Mesothelial cell of epicardium (in vitro differentiated cells): Measurements from ENCODE around the gene RRP15. TPM values are rescaled to one million over a fixed set of nuclear protein-coding genes. Genes with fewer than 3 reads are reported as not detected.
A peak's percentile ranks its signal among the peaks of the same experiment; 100 is the strongest.

Experiments used
- DNase-seq, 2 experiments: peaks; one replicate each; pipeline ENCODE4 v3.0.0; 2021; ENCODE audit warnings: low spot score in 2 of 2; ENCODE audit not compliant: unreplicated experiment in 2 of 2
- H3K27ac Mint-ChIP-seq: 2 replicates; pipeline ENCODE4 v1.8.0; 2021; ENCODE audit warnings: mixed read lengths
- H3K27me3 Mint-ChIP-seq: 2 replicates; pipeline ENCODE4 v1.8.0; 2021; ENCODE audit warnings: low read depth, mixed read lengths
- H3K36me3 Mint-ChIP-seq: 2 replicates; pipeline ENCODE4 v1.8.0; 2021; ENCODE audit warnings: mixed read lengths
- H3K4me1 Mint-ChIP-seq: 2 replicates; pipeline ENCODE4 v1.8.0; 2021; ENCODE audit warnings: mixed read lengths
- H3K4me3 Mint-ChIP-seq: 2 replicates; pipeline ENCODE4 v1.8.0; 2021; ENCODE audit warnings: mild to moderate bottlenecking, moderate library complexity, mixed read lengths
- H3K9me3 Mint-ChIP-seq: 2 replicates; pipeline ENCODE4 v1.8.0; 2021; ENCODE audit warnings: mixed read lengths
- CTCF ChIP-seq: fragments of 200-600 bp; sonication (generic); IDR thresholded peaks from one replicate; pipeline ENCODE4 v1.5.0; 2021; ENCODE audit warnings: antibody characterized with exemption; ENCODE audit not compliant: unreplicated experiment
- total RNA-seq: library from RNA; stranded (reverse); gene quantifications from 3 replicates; pipeline ENCODE4 v1.2.1, GENCODE V29; 2021

RRP15 gene
- total RNA-seq, 1 donor from 2014 or later: 27.5 TPM

DNA sequence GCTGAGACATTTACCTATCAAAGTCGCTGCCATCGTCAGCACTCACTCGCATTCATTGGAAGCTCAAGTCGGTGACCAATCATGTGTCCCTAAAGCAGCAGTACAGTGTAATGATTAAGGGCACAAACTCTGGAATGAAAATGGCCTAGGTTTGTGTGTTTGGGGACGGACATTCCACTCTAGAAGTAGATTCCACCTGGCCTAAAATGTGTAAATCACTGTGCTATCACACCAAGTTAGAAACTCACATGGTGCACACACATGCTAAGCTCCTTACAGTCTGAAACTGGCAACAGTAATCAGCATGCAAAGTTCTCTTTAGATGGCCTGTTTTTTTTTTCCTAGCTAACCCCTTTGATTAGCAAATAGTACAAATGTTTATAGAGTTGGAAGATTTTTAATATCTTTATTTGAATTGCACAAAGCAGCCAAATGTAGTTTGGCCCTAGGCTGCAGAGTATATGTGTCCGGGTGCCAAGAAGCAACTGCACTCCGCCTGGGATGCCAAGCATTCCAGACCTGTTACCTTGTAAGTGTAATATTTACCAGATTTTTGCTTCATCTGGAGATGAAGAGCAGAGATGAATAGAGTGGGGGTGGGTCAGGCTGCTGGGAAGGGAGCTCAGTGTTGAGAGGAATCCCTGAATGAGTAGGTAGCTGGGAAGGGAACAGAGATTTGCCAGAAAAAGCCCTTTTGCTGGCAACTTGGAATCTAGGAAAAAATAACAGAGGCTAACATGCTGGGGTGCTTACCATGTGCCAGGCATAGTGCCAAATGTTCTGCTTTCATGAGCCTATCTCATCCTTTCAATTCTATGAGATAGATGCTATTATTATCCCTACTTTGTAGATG lies 95.3 kb downstream of the RRP15 start:
- no peak for TF ChIP-seq CTCF
- peak; percentile 32 to 55 for DNase-seq
- Mint-ChIP-seq H3K27ac (peak overlapping the region; percentile 97), H3K4me1 (peaks cover 73% of the 10 kb centered on the region), H3K27me3 (no peaks in the 10 kb centered on the region), H3K9me3 (no peaks in the 10 kb centered on the region), H3K4me3 (no peak overlapping the region), H3K36me3 (no peaks in the 10 kb centered on the region)

DNA sequence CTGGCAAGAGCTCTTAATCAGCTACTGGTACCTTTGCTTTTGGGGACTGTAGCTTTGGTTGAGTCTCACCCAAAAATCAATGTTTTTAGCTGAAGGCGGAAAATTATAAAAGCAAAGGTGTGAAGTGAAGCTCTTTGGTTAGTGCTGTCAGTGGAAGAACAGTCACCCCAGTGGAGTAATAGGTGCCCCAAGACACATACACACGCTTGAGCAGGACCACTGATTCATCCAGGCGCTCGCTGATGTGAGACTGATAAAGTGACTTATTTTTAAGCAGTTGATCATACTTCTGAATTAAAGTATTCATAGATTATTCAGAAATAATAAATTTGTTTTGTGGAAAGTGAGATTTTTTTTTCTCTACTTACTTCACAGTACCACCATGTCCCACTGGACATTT lies 97.2 kb downstream of the RRP15 start:
- H3K4me1 Mint-ChIP-seq: peaks cover 63% of the 10 kb centered on the region
- H3K36me3 Mint-ChIP-seq: no peaks in the 10 kb centered on the region
- H3K27ac Mint-ChIP-seq: peak overlapping the region; percentile 97
- H3K27me3 Mint-ChIP-seq: no peaks in the 10 kb centered on the region
- H3K4me3 Mint-ChIP-seq: no peak overlapping the region
- no peaks in the 10 kb centered on the region for H3K9me3 Mint-ChIP-seq
- no peak for DNase-seq
- no peak for TF ChIP-seq CTCF

GRCh38 chr1:218383051-218383450 lies 98.0 kb downstream of the RRP15 start:
- Mint-ChIP-seq H3K27ac (no peak overlapping the region), H3K9me3 (no peaks in the 10 kb centered on the region), H3K4me3 (no peak overlapping the region), H3K36me3 (no peaks in the 10 kb centered on the region), H3K27me3 (no peaks in the 10 kb centered on the region), H3K4me1 (peaks cover 57% of the 10 kb centered on the region)
- DNase-seq: no peak
- no peak for TF ChIP-seq CTCF

- Mint-ChIP-seq H3K4me1 (peaks cover 55% of the 10 kb centered on the region), H3K9me3 (no peaks in the 10 kb centered on the region), H3K27ac (no peak overlapping the region), H3K4me3 (no peak overlapping the region), H3K36me3 (no peaks in the 10 kb centered on the region), H3K27me3 (no peaks in the 10 kb centered on the region)
- TF ChIP-seq CTCF: no peak
- no peak for DNase-seq
Observed at GRCh38 chr1:218383681-218384080, 98.6 kb downstream of the RRP15 start.

DNA sequence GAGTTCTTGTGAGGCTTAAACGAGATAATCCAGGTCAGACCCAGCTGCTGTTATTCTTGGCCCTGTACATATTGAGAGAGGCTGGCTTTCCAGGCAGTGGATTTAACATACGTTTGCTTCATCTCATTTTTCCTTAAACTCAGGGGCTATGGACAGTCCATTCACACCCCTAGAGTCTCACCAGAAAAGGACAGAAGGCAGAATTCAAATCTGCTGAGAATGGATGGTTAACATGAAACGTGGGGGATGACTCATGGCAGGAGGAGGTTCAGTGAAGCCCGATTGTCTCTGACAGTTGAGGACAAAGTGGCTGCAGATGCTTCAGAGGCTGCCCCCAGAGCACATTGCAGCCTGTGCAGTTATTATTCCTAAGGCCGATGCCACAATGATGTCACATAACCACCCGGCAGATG lies 99.5 kb downstream of the RRP15 start:
- Mint-ChIP-seq H3K27me3 (no peaks in the 10 kb centered on the region), H3K27ac (no peak overlapping the region), H3K4me3 (no peak overlapping the region), H3K9me3 (no peaks in the 10 kb centered on the region), H3K4me1 (peaks cover 57% of the 10 kb centered on the region), H3K36me3 (no peaks in the 10 kb centered on the region)
- DNase-seq: no peak
- TF ChIP-seq CTCF: no peak

Other genes with a start within 250 kb of the RRP15 start
- 45.3 to 51.0 TPM (median 50.6 TPM) in 3 replicates for gene TGFB2, start 60.0 kb downstream of the RRP15 start, total RNA-seq